Omental fat pad (tissue), 4 donors: ENCODE data around the gene CPLX1. TPM values are rescaled to one million over a fixed set of nuclear protein-coding genes. Genes with fewer than 3 reads are reported as not detected.
A peak's percentile ranks its signal among the peaks of the same experiment; 100 is the strongest.
"Not testable (repeated sequence)": the region's sequence is repeated elsewhere in the genome, so short reads cannot be mapped to it uniquely, and the experiment has no call there.

Experiments
- ATAC-seq: fragments of 150-250 bp; one replicate; pipeline ENCODE4 v1.9.1; 2016; ENCODE audit warnings: mild to moderate bottlenecking, moderate library complexity; ENCODE audit not compliant: low FRiP score
- DNase-seq: peaks from one replicate; pipeline ENCODE4 v3.0.0-alpha.2; 2019; ENCODE audit warnings: low spot score
- total RNA-seq, 4 donors: library from RNA; depleted of rRNA; stranded (reverse); fragments of >200 nt; gene quantifications; one replicate each; pipeline ENCODE4 v1.1.0, GENCODE V29; 2016
- TF ChIP-seq, protein P1 (sequence below), 3 donors: fragments of 450-650 bp; IDR thresholded peaks; one replicate each; pipeline ENCODE4 v1.5.1; 2016 to 2017; ENCODE audit warnings: antibody characterized with exemption in 3 of 3, mild to moderate bottlenecking in 3 of 3, moderate library complexity in 2 of 3

Gene CPLX1
- total RNA-seq, 4 donors from 2014 or later, result 1.1 to 2.0 (median 1.9) TPM; not detected in 1

DNA sequence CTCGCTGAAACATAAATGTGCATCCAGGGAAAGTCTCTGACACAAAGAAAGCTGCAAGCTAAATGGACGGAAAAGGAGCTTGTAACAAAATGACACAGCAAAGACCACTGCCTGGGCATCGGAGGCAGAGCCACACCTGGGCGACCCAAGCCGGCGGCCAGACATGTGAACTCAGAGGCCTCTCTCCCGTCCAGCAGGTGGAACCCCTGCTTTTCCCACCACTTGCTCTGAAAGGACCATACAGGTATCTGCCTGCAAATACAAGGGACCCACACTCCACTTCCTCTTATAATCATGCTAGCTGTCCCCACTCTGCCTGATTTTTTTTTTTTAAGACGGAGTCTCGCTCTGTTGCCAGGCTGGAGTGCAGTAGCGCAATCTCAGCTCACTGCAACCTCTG lies 12.0 kb downstream of the CPLX1 start:
- ATAC-seq (no peak), DNase-seq (no peak)
- TF ChIP-seq, protein P1, sequence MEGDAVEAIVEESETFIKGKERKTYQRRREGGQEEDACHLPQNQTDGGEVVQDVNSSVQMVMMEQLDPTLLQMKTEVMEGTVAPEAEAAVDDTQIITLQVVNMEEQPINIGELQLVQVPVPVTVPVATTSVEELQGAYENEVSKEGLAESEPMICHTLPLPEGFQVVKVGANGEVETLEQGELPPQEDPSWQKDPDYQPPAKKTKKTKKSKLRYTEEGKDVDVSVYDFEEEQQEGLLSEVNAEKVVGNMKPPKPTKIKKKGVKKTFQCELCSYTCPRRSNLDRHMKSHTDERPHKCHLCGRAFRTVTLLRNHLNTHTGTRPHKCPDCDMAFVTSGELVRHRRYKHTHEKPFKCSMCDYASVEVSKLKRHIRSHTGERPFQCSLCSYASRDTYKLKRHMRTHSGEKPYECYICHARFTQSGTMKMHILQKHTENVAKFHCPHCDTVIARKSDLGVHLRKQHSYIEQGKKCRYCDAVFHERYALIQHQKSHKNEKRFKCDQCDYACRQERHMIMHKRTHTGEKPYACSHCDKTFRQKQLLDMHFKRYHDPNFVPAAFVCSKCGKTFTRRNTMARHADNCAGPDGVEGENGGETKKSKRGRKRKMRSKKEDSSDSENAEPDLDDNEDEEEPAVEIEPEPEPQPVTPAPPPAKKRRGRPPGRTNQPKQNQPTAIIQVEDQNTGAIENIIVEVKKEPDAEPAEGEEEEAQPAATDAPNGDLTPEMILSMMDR (IDR thresholded peaks at IDR 0.05), result no peak

DNA sequence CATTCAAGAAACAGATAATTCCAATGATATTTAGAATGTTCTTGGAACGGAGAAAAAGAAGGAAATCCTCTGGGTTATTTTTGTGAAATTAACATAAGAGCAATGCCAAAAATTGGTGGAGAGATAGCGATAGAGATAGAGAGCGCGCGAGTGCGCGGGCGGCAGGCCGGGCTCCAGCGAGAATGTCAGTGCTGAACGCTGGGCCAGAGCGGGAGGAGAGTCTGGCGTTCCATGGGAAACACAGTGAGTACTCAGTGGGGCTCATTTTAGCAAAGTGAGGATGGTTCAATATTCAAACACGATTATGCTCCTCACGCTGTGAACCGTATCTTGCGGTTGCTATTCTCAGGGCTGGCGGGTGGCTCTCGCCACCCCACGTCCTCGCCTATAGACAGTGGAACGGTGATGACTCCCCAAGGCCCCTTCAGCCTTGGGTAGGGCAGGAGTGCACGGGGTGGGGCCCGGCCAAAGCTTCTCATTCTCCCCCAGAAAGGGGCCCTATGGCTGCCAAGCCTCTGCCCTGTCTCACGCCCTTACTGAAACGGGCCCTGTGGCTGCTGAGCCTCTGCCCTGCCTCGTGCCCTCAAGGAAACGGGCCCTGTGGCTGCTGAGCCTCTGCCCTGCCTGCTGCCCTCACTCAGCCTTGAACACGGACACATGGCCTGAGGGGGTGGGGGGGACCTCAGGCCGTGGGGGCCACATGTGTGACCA lies 16.9 kb downstream of the CPLX1 start:
- ATAC-seq (peak; percentile 19), DNase-seq (no peak)
- TF ChIP-seq, protein P1 (IDR thresholded peaks at IDR 0.05), result no peak

DNA sequence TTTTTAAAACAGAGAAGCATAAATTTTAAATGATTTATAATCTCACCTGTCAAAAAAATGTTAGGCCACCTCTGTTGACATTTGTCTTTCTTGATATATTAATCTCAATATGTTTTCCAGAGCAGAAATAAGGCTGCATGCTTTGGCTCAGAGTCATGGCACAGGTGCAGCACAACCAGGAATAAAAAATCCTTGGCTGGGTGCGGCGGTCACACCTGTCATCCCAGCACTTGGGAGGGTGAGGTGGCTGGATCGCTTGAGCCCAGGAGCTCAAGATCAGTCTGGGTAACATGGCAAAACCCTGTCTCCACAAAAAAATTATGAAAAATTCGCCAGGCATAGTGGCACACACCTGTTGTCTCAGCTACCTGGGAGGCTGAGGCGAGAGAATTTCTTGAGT lies 18.1 kb downstream of the CPLX1 start:
- ATAC-seq (no peak), DNase-seq (no peak)
- TF ChIP-seq, protein P1 (IDR thresholded peaks at IDR 0.05), result no peak

DNA sequence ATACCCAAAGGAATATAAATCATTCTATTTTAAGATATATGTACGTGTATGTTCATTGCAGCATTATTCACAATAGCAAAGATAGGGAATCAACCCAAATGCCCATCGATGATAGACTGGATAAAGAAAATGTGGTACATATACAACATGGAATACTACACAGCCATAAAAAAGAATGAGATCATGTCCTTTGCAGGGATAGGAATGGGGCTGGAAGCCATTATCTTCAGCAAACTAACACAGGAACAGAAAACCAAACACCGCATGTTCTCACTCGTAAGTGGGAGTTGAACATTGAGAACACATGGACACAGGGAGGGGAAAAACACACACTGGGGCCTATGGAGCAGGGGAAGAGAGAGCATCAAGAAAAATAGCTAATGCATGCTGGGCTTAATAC lies 18.9 kb downstream of the CPLX1 start:
- ATAC-seq, DNase-seq: not testable (repeated sequence)

DNA sequence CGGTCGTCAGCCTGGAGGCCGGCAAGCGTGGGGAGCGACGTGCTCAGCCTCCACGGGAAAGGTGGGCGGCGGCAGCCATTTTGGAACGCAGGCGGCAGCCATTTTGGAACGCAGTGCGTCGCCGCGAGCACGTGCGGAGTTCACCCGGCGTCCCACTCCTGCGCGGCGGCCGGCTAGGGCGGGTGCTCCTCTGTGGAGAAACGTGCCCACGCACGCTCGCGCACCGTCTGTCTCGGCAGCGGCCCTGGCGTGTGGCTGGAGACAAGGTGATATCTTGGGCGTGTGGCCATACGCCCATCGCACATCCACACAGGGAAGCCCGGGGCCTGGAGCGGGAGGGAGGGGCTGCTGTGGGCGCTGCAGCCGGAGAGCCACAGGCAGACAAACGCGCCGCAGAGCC lies 21.1 kb downstream of the CPLX1 start:
- TF ChIP-seq, protein P1 (IDR thresholded peaks at IDR 0.05), result no peak
- DNase-seq (no peak), ATAC-seq (no peak)

DNA sequence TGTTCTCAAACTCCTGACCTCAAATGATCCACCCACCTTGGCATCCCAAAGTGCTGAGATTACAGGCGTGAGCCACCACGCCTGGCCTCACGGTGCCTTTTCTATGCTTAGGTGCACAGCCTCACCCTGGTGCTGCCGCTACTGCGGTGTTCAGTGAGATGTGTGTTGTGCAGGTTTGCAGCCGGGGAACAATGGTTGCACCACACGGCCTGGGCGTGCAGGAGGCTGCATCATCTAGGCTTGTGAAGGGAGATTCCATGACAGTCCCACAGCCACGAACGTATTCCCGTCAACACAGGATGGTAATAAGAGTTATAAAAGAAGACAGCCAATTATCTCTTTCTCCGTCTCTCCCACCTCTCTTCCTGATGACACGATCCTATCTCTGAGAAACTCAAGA lies 22.0 kb downstream of the CPLX1 start:
- ATAC-seq (no peak), DNase-seq (no peak)
- TF ChIP-seq, protein P1 (IDR thresholded peaks at IDR 0.05), result no peak

DNA sequence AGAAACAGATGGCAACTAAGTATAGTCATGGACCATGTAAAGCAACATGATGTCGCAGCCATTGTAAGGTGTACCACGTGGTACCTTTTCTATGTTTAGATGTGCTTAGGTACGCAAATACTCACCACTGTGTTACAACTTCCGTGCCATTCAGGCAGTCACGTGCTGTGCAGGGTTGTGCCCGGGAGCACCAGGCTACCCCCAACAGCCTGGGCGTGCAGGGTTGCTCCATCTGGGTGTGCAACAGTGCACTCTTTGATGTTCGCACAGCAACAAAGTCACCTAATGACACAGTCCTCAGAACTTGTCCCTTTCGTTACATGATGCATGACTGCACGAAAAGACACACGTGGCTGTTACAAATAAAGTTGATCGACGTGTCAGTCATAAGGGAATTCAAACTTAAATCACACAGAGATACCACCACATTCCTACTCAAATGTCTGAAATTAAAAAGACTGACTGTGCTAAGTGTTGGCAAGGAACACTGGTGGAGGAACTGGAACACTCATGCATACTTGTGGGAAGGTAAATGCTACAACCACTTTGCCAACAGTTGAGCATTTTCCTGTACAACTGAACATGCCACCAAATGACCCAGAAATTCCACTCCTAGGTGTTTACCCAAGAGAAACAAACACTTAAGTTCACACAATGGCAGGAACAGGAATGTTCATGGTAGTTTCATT lies 24.3 kb downstream of the CPLX1 start:
- DNase-seq, result no peak
- ATAC-seq, result no peak
- TF ChIP-seq, protein P1 (IDR thresholded peaks at IDR 0.05), result no peak
